CD4-positive, alpha-beta T cell treated with Interleukin-4 for 1 hour (primary cell): ENCODE results near the gene JMJD1C.
"Not testable (repeated sequence)": the region's sequence is repeated elsewhere in the genome, so short reads cannot be mapped to it uniquely, and the experiment has no call there.

Experiments
- DNase-seq, 2 donors: peaks; one replicate each; pipeline ENCODE4 v3.0.0-alpha.2; 2020 to 2022

JMJD1C gene

DNA sequence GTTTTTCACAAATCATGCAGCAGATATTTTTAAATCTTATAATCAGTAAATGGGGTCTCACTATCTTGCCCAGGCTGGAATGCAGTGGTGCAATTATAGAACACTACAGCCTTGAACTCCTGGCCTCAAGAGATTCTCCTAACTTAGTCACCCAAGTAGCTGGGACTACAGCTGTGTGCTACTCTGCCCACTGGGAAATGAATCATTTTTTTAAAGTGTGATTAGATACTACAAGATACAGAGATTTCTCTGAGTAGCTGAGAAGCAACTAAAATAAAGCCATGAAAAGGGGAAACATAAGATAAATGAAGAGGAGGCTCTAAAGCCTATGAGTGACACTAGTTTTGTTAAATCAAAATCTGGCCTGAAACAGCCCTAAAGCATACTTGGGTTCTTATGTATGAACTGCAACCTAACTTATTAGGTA is 119.7 kb downstream of the JMJD1C start:
- no peak for DNase-seq

DNA sequence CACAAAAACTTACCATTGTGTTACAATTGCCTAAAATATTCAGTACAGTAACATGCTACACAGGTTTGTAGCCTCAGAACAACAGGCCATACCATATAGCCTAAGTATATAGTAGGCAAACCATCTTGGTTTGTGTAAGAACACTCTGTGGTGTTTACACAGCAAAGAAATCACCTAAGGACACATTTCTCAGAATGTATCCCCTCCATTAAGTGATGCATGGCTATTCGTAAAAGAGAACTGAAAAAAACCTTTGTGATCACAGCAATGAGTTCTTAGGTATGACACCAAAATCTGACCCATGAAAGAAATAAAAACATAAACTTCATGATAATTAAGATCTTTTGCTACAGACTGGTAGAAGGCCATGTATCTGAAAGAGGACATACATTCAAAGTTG is 121.5 kb downstream of the JMJD1C start:
- no peak for DNase-seq

DNA sequence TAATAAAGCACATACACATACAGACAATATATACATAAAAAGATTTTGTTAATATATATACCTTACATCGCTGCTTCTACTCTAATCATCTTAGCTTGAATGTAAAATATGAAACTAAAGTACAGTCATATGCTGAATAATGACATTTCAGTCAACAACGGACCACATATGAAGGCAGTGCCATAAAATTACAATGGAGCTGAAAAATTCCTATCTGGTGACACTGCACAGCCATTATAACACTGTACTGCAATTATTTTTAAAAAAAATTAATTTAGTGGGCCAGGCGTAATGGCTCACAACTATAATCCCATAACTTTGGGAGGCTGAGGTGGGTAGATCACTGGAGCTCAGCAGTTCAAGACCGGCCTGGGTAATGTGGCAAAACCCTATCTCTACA is 122.3 kb downstream of the JMJD1C start:
- DNase-seq, result no peak

GRCh38 chr10:63339640-63340039 is 126.1 kb downstream of the JMJD1C start:
- DNase-seq, result not testable (repeated sequence)

DNA sequence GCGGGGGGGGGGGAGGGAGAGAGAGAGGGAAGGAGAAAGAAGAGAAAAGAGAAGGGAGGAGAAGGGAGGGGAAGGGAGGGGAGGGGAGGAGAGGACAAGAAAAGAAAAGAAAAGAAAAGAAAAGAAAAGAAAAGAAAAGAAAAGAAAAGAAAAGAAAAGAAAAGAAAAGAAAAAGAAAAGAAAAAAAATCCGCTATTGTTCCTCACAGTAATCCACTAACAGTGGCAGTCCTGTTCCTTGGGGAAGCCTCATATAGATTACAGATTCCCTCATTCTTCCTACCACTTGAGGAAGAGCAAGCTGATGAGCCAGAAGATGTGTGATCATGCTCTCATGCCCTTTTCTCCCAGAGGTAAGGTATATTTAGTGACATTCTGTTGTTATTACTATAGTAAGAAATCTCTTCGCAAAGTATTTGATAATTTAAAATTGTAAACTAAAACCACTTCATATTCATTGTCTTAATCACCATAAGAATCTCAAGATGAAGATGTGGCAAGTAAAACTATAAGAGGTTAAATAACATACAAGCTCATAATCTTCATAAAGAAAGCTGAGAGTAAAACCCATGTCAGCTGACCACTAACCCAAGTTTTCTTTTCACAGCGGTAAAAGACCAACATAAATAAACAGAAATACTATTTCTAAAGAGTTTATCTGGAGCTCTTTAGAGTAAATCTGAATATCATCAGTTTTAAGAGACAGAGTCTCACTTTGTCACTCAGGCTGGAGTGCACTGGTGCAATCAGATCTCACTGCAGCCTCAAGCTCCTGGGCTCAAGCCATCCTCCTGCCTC is 128.1 kb downstream of the JMJD1C start:
- no peak for DNase-seq

GRCh38 chr10:63331586-63331985 is 134.2 kb downstream of the JMJD1C start:
- DNase-seq, result no peak

DNA sequence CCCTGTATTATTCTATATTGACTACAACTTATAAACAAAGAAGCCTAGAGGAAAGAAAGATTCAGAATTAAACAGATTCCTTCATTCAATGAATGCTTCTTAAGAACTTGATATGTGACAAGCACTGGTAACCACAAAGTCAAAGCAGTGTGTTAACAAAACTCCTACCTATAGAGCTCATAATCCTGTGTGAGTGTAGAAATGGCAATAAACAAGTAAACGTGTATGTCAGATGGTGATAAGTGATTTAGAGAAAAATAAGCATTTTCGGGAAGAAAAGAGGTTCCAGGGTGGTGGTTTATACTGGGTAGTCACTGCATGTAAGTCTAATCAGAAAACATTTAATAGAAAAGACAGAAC is 141.3 kb downstream of the JMJD1C start:
- DNase-seq, result no peak

DNA sequence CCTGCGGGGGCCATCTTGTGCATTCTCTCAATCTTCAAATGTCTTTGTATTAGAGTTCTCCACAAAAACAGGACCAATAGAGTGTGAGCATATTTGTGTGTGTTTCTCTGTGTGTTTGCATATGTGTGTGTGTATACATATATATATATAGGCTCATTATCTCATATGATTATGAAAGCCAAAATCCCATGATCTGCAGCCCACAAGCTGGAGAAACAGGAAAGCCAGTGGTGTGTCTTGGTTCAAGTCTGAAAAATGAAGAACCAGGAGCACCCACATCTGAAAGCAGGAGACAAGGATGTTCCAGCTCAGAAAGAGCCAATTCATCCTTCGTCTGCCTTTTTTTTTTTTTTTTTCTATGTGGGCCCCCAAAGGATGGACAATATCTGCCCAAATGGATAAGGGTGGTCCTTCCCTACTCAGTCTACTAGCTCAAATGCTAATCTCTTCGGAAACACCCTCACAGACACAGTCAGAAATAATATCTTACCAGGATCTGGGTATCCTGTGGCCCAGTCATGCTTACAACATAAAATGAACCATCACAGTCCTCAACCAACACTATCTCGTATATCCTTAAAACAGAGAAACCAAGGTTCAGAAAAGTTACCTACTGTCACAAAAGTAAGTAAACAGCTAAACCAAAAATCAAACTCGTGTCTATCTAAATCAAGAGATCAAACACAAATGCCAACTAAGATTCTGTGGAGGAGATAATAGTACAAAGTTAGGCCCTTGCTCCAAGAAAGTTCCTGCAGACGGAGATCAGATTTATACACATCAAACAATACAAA is 141.9 kb downstream of the JMJD1C start:
- no peak for DNase-seq

DNA sequence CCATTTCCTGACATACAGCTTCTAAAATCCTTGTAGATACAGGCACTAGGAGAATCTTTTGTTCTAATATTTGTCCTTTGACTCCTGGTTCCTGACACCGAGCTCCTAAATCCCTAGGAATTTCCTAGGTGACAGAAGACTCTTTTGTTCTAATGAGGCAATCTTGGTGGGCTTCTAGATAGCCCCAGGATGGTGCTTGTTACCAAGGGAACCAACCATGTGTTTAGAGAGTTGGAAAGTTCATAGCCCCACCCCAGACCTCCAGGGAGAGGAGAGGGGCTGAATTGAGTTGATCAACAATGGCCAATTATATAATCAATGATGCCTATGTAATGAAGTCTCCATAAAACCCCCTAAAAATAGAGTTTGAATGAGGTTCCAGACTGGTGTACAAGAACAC is 145.1 kb downstream of the JMJD1C start:
- DNase-seq, result no peak

DNA sequence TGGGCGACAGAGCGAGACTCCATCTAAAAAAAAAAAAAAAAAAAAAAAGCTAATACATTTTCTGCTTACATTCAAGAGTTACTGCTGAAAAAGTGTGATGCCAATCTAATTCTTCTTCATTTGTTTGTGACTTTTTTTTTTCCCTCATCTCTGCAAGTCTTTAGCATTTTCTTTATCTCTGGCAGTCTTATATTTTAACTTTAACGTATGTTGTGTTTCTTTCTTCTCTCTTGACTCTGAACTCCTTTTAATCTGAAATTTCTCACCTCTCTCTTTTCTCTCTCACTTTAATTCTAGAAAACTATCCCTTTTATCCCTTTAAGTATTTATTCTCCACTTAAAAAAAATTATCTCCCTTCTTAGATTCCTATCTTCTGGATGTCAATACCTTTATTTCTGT is 146.5 kb downstream of the JMJD1C start:
- DNase-seq, result no peak

- no peak for DNase-seq
Measured at GRCh38 chr10:63318491-63318890, 147.3 kb downstream of the JMJD1C start.

DNA sequence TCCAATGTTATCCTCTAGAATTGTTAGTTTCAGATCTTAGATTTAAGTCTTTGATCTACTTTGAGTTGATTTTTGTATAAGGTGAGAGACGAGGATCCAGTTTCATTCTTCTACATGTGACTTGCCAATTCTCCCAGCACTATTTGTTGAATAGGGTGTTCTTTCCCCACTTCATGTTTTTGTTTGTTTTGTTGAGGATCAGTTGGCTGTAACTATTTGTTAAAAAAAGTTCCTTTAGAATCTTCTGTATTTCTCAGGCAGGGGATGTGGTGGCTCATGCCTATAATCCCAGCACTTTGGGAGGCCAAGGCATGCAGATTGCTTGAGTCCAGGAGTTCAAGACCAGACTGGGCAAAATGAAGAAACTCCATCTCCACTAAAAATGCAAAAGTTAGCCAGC is 151.8 kb downstream of the JMJD1C start:
- no peak for DNase-seq

GRCh38 chr10:63313066-63313717 is 152.6 kb downstream of the JMJD1C start:
- DNase-seq, result no peak

DNA sequence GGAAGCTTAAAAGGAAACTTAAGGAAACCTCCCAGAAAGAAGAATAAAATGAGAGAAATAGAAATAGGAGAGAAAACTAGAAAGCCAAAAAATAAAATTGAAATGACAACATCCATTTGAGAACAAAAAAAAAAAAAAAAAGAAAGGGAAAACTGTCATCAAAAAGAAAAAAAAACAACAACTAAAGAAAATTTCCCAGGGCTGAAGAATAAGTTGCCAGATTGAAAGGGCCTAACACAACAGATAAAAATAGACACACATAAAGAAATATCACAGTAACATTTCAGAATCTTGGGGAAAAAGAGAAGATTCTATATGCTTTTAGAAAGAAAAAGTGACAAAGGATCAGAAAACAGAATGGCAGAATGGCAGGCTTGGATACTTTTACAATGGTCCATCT is 157.1 kb downstream of the JMJD1C start:
- no peak for DNase-seq

DNA sequence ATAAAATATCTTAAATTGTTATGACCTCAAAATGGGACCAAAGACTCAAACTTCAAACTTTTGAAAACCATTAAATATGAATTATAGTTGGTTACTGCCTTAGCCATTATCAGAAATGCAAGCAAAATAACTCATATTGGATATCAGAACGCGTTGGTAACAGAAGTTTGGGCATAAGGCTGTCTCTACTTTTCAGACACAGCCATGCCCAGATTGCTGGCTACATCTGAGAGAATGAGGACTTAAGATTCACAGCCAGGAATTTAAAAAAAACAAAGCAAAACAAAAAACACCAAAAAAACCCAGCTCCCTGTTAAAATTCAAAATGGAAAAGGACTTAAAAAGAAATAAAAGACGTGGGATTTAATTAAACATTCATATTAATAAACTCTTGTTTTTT is 161.6 kb downstream of the JMJD1C start:
- DNase-seq, result no peak

DNA sequence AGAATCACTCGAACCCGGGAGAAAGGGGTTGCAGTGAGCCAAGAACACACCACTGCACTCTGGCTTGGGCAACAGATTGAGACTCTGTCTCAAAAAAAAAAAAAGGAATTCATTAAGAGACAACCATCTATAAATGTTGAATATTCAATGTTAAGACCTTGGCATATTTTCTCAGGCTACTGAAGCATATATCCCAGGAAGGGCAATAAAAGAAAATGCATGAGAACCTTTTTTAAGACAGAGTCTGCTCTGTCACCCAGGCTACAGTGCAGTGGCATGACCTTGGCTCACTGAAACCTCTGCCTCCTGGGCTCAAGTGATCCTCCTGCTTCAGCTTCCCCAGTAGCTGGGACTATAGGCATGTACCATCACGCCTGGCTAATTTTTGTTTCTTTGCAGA is 165.0 kb downstream of the JMJD1C start:
- no peak for DNase-seq

DNA sequence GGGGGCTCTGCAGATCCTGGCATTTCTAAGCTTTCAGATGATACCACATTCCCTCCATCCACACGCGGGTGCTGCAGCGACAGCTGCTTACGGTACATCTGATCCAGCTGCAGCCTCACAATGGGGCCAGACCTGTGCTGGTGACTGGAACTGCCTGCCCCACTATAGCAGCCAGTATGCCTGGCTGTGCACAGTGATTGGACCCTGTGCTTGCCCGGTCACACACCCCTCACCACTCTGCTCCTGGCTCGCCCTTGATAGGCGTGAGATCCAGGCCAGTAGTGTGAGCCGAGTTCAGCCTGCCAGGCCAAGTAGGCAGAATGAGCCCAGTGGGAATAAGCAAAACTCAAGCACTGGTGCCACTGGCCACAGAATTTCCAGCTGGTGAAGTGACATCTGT is 167.8 kb downstream of the JMJD1C start:
- no peak for DNase-seq

- no peak for DNase-seq
Measured at GRCh38 chr10:63294781-63295180, 171.0 kb downstream of the JMJD1C start.

GRCh38 chr10:63292847-63293246 is 172.9 kb downstream of the JMJD1C start:
- not testable (repeated sequence) for DNase-seq

GRCh38 chr10:63288170-63288569 is 177.6 kb downstream of the JMJD1C start:
- DNase-seq, result no peak

GRCh38 chr10:63286754-63287264 is 179.0 kb downstream of the JMJD1C start:
- DNase-seq, result no peak

- DNase-seq, result no peak
Measured at GRCh38 chr10:63286340-63286739, 179.4 kb downstream of the JMJD1C start.

- not testable (repeated sequence) for DNase-seq
Measured at GRCh38 chr10:63283901-63284300, 181.9 kb downstream of the JMJD1C start.

DNA sequence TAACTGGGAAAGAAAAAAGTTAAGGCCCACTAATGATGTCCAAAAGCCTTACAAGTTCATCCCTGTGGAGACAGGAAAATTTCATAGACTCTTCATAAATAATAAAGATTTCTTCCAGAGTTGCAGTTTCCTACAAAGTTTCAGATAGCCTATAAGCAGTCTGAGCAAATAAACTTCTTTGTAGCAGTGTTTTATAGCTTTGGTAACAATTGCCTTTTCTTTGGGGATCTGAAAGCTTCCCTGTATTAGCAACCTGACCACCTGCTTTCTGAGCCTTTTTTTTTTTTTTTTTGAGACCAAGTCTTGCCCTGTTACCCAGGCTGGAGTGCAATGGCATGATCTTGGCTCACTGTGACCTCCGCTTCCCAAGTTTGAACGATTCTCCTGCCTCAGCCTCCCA is 182.7 kb downstream of the JMJD1C start:
- no peak for DNase-seq
